PC-9 (cell line): Measurements from ENCODE around the gene NUDT22. TPM values are rescaled to one million over a fixed set of nuclear protein-coding genes. Genes with fewer than 3 reads are reported as not detected.

Experiments used
- BruUV-seq: library from RNA; stranded (reverse); fragments of 400-500 nt; replicated peaks from 2 replicates; lab custom pipeline; 2021; lab: Mats Ljungman, UMichigan
- CTCF ChIA-PET: fragments of 300-600 bp; sonication (Branson Sonifier 250); formaldehyde crosslinking; loops from one replicate; lab custom pipeline; 2022; ENCODE audit warnings: antibody characterized with exemption; lab: Charles Lee
- POLR2A ChIA-PET: fragments of 300-600 bp; sonication (Branson Sonifier 250); formaldehyde crosslinking; loops from one replicate; lab custom pipeline; 2022; ENCODE audit warnings: antibody characterized with exemption; ENCODE audit not compliant: unreplicated experiment; lab: Charles Lee
- DNase-seq, 2 experiments: peaks; one replicate each; pipeline versions ENCODE4 v3.0.0 to v3.0.0-alpha.2; 2015 to 2022; ENCODE audit warnings: mixed read lengths in 1 of 2
- H2AFZ ChIP-seq: fragments of 200-600 bp; sonication (generic); 2 replicates; pipeline ENCODE4 v1.8.1; 2017; ENCODE audit warnings: antibody characterized with exemption
- H3F3A ChIP-seq: fragments of 200-600 bp; sonication (generic); 2 replicates; pipeline ENCODE4 v1.8.1; 2017; ENCODE audit warnings: antibody characterized with exemption, mild to moderate bottlenecking, low read depth; ENCODE audit not compliant: insufficient read depth
- H3K27ac ChIP-seq: fragments of 200-600 bp; sonication (generic); 2 replicates; pipeline ENCODE4 v1.6.1; 2016; ENCODE audit warnings: mixed run types
- H3K27me3 ChIP-seq: fragments of 200-600 bp; sonication (generic); 2 replicates; pipeline ENCODE4 v1.6.1; 2016; ENCODE audit warnings: low read depth, mixed run types; ENCODE audit not compliant: insufficient read depth
- H3K36me3 ChIP-seq: fragments of 200-600 bp; sonication (generic); 2 replicates; pipeline ENCODE4 v1.6.1; 2016; ENCODE audit warnings: low read depth, mixed run types
- H3K4me1 ChIP-seq: fragments of 200-600 bp; sonication (generic); replicated peaks from 2 replicates; pipeline ENCODE4 v1.6.1; 2016; ENCODE audit warnings: mixed run types; ENCODE audit not compliant: insufficient read depth
- H3K4me2 ChIP-seq: fragments of 200-600 bp; sonication (generic); 2 replicates; pipeline ENCODE4 v1.6.1; 2017; ENCODE audit warnings: mixed run types
- H3K4me3 ChIP-seq: fragments of 200-600 bp; sonication (generic); 2 replicates; pipeline ENCODE4 v1.6.1; 2016; ENCODE audit warnings: mixed run types
- H3K79me2 ChIP-seq: fragments of 200-600 bp; sonication (generic); 2 replicates; pipeline ENCODE4 v1.6.1; 2017; ENCODE audit warnings: low read depth, mixed run types
- H3K9me2 ChIP-seq: fragments of 200-600 bp; sonication (generic); 2 replicates; pipeline ENCODE4 v1.8.1; 2017; ENCODE audit warnings: mild to moderate bottlenecking; ENCODE audit not compliant: insufficient read depth
- H3K9me3 ChIP-seq: fragments of 200-600 bp; sonication (generic); 2 replicates; pipeline ENCODE4 v1.8.1; 2016; ENCODE audit warnings: low read depth; ENCODE audit not compliant: insufficient read depth
- H4K20me1 ChIP-seq: fragments of 200-600 bp; sonication (generic); 2 replicates; pipeline ENCODE4 v1.8.1; 2017; ENCODE audit not compliant: insufficient read depth
- EZH2 ChIP-seq: fragments of 200-600 bp; sonication (generic); IDR thresholded peaks from 2 replicates; pipeline ENCODE4 v1.8.0; 2017; ENCODE audit warnings: antibody characterized with exemption, low read depth
- intact Hi-C: fragments of 100-400 bp; cut with micrococcal nuclease; formaldehyde crosslinking; loops from one replicate; pipeline ENCODE4 v1.10.0; 2022; ENCODE audit not compliant: unreplicated experiment
- total RNA-seq: library from RNA; stranded (reverse); gene quantifications from 2 replicates; pipeline ENCODE4 v1.2.3, GENCODE V29; 2021
- TF ChIP-seq, protein P1 (sequence below): fragments of 200-600 bp; sonication (generic); conservative IDR thresholded peaks from 2 replicates; pipeline ENCODE4 v1.6.1; 2017; ENCODE audit warnings: mixed run types, antibody characterized with exemption, mild to moderate bottlenecking, moderate library complexity

Gene NUDT22
- total RNA-seq, 1 experiment from 2014 or later, result 87.4 TPM

GRCh38 chr11:64178951-64179639 is 47.0 kb upstream of the NUDT22 start:
- Histone ChIP-seq H2AFZ (no peak overlapping the region), H3K4me3 (no peak overlapping the region), H3K79me2 (peaks cover 18% of the 10 kb centered on the region), H3K4me1 (peaks cover 24% of the 10 kb centered on the region), H3K9me2 (no peaks in the 10 kb centered on the region), H3K9me3 (no peaks in the 10 kb centered on the region), H3K27ac (no peak overlapping the region), H3K27me3 (no peaks in the 10 kb centered on the region), H3F3A (peaks cover 21% of the 10 kb centered on the region; the same call in 1 of the 2 replicates), H4K20me1 (no peaks in the 10 kb centered on the region; the same call in 1 of the 2 replicates), H3K4me2 (no peak overlapping the region), H3K36me3 (no peaks in the 10 kb centered on the region)
- ChIA-PET POLR2A (no interaction called here), CTCF (no interaction called here)
- BruUV-seq, result no TSS peak
- TF ChIP-seq, protein P1, sequence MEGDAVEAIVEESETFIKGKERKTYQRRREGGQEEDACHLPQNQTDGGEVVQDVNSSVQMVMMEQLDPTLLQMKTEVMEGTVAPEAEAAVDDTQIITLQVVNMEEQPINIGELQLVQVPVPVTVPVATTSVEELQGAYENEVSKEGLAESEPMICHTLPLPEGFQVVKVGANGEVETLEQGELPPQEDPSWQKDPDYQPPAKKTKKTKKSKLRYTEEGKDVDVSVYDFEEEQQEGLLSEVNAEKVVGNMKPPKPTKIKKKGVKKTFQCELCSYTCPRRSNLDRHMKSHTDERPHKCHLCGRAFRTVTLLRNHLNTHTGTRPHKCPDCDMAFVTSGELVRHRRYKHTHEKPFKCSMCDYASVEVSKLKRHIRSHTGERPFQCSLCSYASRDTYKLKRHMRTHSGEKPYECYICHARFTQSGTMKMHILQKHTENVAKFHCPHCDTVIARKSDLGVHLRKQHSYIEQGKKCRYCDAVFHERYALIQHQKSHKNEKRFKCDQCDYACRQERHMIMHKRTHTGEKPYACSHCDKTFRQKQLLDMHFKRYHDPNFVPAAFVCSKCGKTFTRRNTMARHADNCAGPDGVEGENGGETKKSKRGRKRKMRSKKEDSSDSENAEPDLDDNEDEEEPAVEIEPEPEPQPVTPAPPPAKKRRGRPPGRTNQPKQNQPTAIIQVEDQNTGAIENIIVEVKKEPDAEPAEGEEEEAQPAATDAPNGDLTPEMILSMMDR, result no peak
- TF ChIP-seq EZH2, result no peak
- no peak for DNase-seq
- intact Hi-C loops, result no loop called here

GRCh38 chr11:64180891-64181290 is 45.2 kb upstream of the NUDT22 start:
- Histone ChIP-seq H3F3A (peaks cover 30% of the 10 kb centered on the region; the same call in 1 of the 2 replicates), H3K79me2 (peaks cover 28% of the 10 kb centered on the region), H3K4me3 (no peak overlapping the region; the same call in 1 of the 2 replicates), H3K9me2 (no peaks in the 10 kb centered on the region), H3K4me2 (peak overlapping the region; percentile 76), H3K27me3 (no peaks in the 10 kb centered on the region), H3K4me1 (peaks cover 31% of the 10 kb centered on the region), H4K20me1 (no peaks in the 10 kb centered on the region; the same call in 1 of the 2 replicates), H3K36me3 (no peaks in the 10 kb centered on the region), H3K9me3 (no peaks in the 10 kb centered on the region), H3K27ac (no peak overlapping the region), H2AFZ (no peak overlapping the region)
- no peak for DNase-seq
- ChIA-PET CTCF (interaction anchor here (1.4 kb wide), 1 partner anchor 120 kb away, joined by 3 read pairs; no protein-coding TSS in a partner anchor), POLR2A (interaction anchor here (0.6 kb wide), 1 partner anchor 246 kb away, joined by 8 read pairs; no protein-coding TSS in a partner anchor)
- intact Hi-C loops, result no loop called here
- BruUV-seq, result no TSS peak
- TF ChIP-seq, protein P1, result no peak

- H4K20me1 ChIP-seq, result no peaks in the 10 kb centered on the region; the same call in 1 of the 2 replicates
- H3F3A ChIP-seq, result peaks cover 30% of the 10 kb centered on the region; the same call in 1 of the 2 replicates
- H3K9me3 ChIP-seq, result no peaks in the 10 kb centered on the region
- CTCF ChIA-PET, result interaction anchor here (0.5 to 1.4 kb wide), 5 partner anchors 70 to 1278 kb away, joined by 3 read pairs; no protein-coding TSS in a partner anchor
- peak overlapping the region; percentile 20; the same call in 1 of the 2 replicates for H3K4me3 ChIP-seq
- peak overlapping the region; percentile 76 for H3K4me2 ChIP-seq
- DNase-seq, result peak; percentile 86 to 88
- H2AFZ ChIP-seq, result 0 out of 2 replicates have a peak overlapping the region, but pooled peaks have one; percentile 39
- TF ChIP-seq EZH2, result no peak
- TF ChIP-seq, protein P1, result no peak
- H3K4me1 ChIP-seq, result peaks cover 31% of the 10 kb centered on the region
- peaks cover 28% of the 10 kb centered on the region for H3K79me2 ChIP-seq
- intact Hi-C loops, result no loop called here
- no peaks in the 10 kb centered on the region for H3K36me3 ChIP-seq
- no peaks in the 10 kb centered on the region for H3K27me3 ChIP-seq
- H3K27ac ChIP-seq, result peak overlapping the region; percentile 42
- no peaks in the 10 kb centered on the region for H3K9me2 ChIP-seq
- no TSS peak for BruUV-seq
- POLR2A ChIA-PET, result interaction anchor here (0.6 to 0.7 kb wide), 4 partner anchors 12 to 208 kb away, joined by 3 to 6 read pairs (median 3); partner anchors contain the start of gene COX8A
Measured at GRCh38 chr11:64181506-64182411, 44.3 kb upstream of the NUDT22 start.
